ENCODE results near the gene ZNF791.
A peak's percentile ranks its signal among the peaks of the same experiment; 100 is the strongest.

ZNF791 gene

GRCh38 chr19:12681074-12681987 is 70.6 kb downstream of the ZNF791 start, which contains the start of gene DHPS:
Gene DHPS (minus strand): TSS chr19:12681880. CDS start chr19:12681766, 114 bp downstream.
- Histone ChIP-seq H3K9ac (ENCODE audit: low read length) (peak within 1 kb of the TSS; percentile 91), H4K20me1 (ENCODE audit: low read depth, low read length) (no peaks in the 10 kb centered on the region; the same call in 1 of the 2 replicates), H3K79me2 (ENCODE audit: insufficient read depth, low read length) (peaks cover 16% of the 10 kb centered on the region), H3K4me3 (ENCODE audit: insufficient read depth, low read length, poor library complexity, severe bottlenecking) (peak within 1 kb of the TSS; percentile 71), H3K27me3 (ENCODE audit: low read length) (no peaks in the 10 kb centered on the region), H3K4me2 (ENCODE audit: low read depth, low read length, poor library complexity, severe bottlenecking) (peak within 1 kb of the TSS; percentile 60), H3K27ac (ENCODE audit: low read depth, low read length) (peak within 1 kb of the TSS; percentile 92), H3K9me3 (ENCODE audit: insufficient read depth, low read length) (no peaks in the 10 kb centered on the region), H3K9me2 (replicated peaks; ENCODE audit: insufficient read depth, low read length) (no peaks in the 10 kb centered on the region), H2AFZ (ENCODE audit: low read depth, low read length, severe bottlenecking) (peak within 1 kb of the TSS; percentile 82), H3F3A (ENCODE audit: insufficient read depth) (peaks cover 18% of the 10 kb centered on the region), H3K36me3 (ENCODE audit: low read length) (no peaks in the 10 kb centered on the region)
- no peak for TF ChIP-seq CTCF (IDR thresholded peaks at IDR 0.05; ENCODE audit: insufficient read depth, low read length, poor library complexity, severe bottlenecking)
- no peak for TF ChIP-seq EZH2phosphoT487 (conservative IDR thresholded peaks at IDR 0.05; ENCODE audit: low read length)

All from SU-DHL-6 (cell line).